Neuronal stem cell (in vitro differentiated cells): ENCODE data around the gene PCDHGB5.
A peak's percentile ranks its signal among the peaks of the same experiment; 100 is the strongest.
"Not testable (repeated sequence)": the region's sequence is repeated elsewhere in the genome, so short reads cannot be mapped to it uniquely, and the experiment has no call there.

Source experiments
- DNase-seq: peaks from one replicate; pipeline ENCODE4 v3.0.0-alpha.2; 2013; ENCODE audit warnings: low spot score
- H2AFZ ChIP-seq: one replicate; pipeline ENCODE4 v1.6.1; 2013; ENCODE audit warnings: mild to moderate bottlenecking, low read length, inconsistent platforms
- H2AK5ac ChIP-seq: 2 replicates; pipeline ENCODE4 v1.6.1; 2013; ENCODE audit warnings: low read depth, mild to moderate bottlenecking, inconsistent platforms, low read length, moderate library complexity, mixed read lengths
- H2BK120ac ChIP-seq: 2 replicates; pipeline ENCODE4 v1.6.1; 2013; ENCODE audit warnings: low read depth, mild to moderate bottlenecking, inconsistent platforms, low read length, moderate library complexity, mixed read lengths
- H2BK12ac ChIP-seq: one replicate; pipeline ENCODE4 v1.6.1; 2013; ENCODE audit warnings: low read length, inconsistent platforms
- H2BK15ac ChIP-seq: 2 replicates; pipeline ENCODE4 v1.6.1; 2013; ENCODE audit warnings: mild to moderate bottlenecking, low read length, inconsistent platforms, mixed read lengths
- H2BK5ac ChIP-seq: one replicate; pipeline ENCODE4 v1.6.1; 2013; ENCODE audit warnings: inconsistent platforms, mild to moderate bottlenecking, low read length, moderate library complexity
- H3K14ac ChIP-seq: one replicate; pipeline ENCODE4 v1.6.1; 2013; ENCODE audit warnings: low read length, inconsistent platforms
- H3K18ac ChIP-seq: 2 replicates; pipeline ENCODE4 v1.6.1; 2013; ENCODE audit warnings: low read length, inconsistent platforms
- H3K23ac ChIP-seq: 2 replicates; pipeline ENCODE4 v1.6.1; 2013; ENCODE audit warnings: low read depth, mild to moderate bottlenecking, mixed read lengths, low read length, inconsistent platforms; ENCODE audit not compliant: poor library complexity
- H3K27ac ChIP-seq: replicated peaks from 3 replicates; pipeline ENCODE4 v1.5.1; 2013; ENCODE audit warnings: low read length, inconsistent platforms
- H3K27me3 ChIP-seq, 3 experiments: 2 replicates each; pipeline ENCODE4 v1.6.1; 2013; ENCODE audit warnings: low read length in 3 of 3, mild to moderate bottlenecking in 2 of 3, inconsistent platforms in 1 of 3, low read depth in 1 of 3, mixed read lengths in 1 of 3, moderate library complexity in 1 of 3; ENCODE audit not compliant: control insufficient read depth in 3 of 3, insufficient read depth in 3 of 3
- H3K36me3 ChIP-seq, 2 donors: replicated peaks in 1 of 2; 2 replicates each; pipeline ENCODE4 v1.6.1; 2013; ENCODE audit warnings: low read length in 2 of 2; ENCODE audit not compliant: control insufficient read depth in 2 of 2, insufficient read depth in 2 of 2
- H3K4ac ChIP-seq: 2 replicates; pipeline ENCODE4 v1.6.1; 2013; ENCODE audit warnings: inconsistent platforms, mild to moderate bottlenecking, low read length, moderate library complexity
- H3K4me1 ChIP-seq, 2 donors: 1 replicate in 1 of 2; 2 replicates in 1 of 2; pipeline ENCODE4 v1.6.1; 2013; ENCODE audit warnings: low read length in 2 of 2, low read depth in 1 of 2; ENCODE audit not compliant: control insufficient read depth in 2 of 2, insufficient read depth in 1 of 2
- H3K4me2 ChIP-seq: one replicate; pipeline ENCODE4 v1.6.1; 2013; ENCODE audit warnings: mild to moderate bottlenecking, low read length, inconsistent platforms; ENCODE audit not compliant: insufficient read depth, poor library complexity, severe bottlenecking
- H3K4me3 ChIP-seq, 2 donors: 2 replicates each; pipeline ENCODE4 v1.5.1; 2013; ENCODE audit warnings: low read length in 2 of 2, mild to moderate bottlenecking in 2 of 2, inconsistent platforms in 1 of 2, moderate library complexity in 1 of 2
- H3K79me1 ChIP-seq: one replicate; pipeline ENCODE4 v1.6.1; 2013; ENCODE audit warnings: low read depth, mild to moderate bottlenecking, inconsistent platforms, low read length, moderate library complexity
- H3K9ac ChIP-seq: one replicate; pipeline ENCODE4 v1.6.1; 2013; ENCODE audit warnings: mild to moderate bottlenecking, low read depth, low read length, inconsistent platforms; ENCODE audit not compliant: poor library complexity
- H3K9me3 ChIP-seq, 2 donors: replicated peaks in 1 of 2; 2 replicates each; pipeline versions ENCODE3 to v1.6.1; 2013; ENCODE audit warnings: low read length in 2 of 2, mild to moderate bottlenecking in 2 of 2, inconsistent platforms in 1 of 2, low read depth in 1 of 2, mixed read lengths in 1 of 2, moderate library complexity in 1 of 2; ENCODE audit not compliant: control insufficient read depth in 2 of 2, insufficient read depth in 1 of 2
- H4K8ac ChIP-seq: one replicate; pipeline ENCODE4 v1.6.1; 2013; ENCODE audit warnings: low read depth, mild to moderate bottlenecking, inconsistent platforms, low read length, moderate library complexity
- H4K91ac ChIP-seq: one replicate; pipeline ENCODE4 v1.6.1; 2013; ENCODE audit warnings: low read length, low read depth, mild to moderate bottlenecking, inconsistent platforms; ENCODE audit not compliant: poor library complexity
- WGBS, 2 donors: extraction: QIAGEN DNeasy Blood & Tissue Kit; methylation state at CpG; one replicate each; pipeline ENCODE4 v1.1.7; 2013; ENCODE audit warnings: missing lambda C conversion rate in 2 of 2, mixed read lengths in 1 of 2; ENCODE audit not compliant: insufficient read length in 2 of 2, insufficient replicate concordance in 1 of 2; ENCODE audit errors: extremely low coverage in 2 of 2; 5-methylcytosine and 5-hydroxymethylcytosine counted together

PCDHGB5 gene

DNA sequence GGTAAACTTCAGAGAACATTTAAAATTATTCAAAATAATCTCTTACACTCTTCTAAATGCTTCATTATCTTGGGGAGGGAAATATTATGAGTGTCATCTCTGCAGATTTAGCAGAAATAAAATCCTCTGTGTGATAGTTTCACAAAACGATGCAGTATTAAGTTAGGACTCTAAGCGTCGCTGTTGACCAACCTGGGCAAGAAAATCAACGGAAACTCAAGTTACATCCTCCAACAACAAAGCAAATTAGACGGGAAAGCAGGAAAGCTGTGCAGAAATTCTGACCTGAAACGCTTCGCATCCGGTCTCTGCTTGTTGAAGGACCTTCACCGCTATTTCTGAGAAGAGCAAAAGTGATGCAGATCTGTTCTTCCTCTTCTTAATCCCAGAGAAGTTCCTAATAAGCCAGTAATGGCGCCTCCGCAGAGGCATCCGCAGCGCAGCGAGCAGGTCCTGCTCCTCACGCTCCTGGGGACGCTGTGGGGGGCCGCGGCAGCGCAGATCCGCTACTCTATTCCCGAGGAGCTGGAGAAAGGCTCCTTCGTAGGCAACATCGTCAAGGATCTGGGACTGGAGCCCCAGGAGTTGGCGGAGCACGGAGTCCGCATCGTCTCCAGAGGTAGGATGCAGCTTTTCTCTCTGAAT is 24.0 kb upstream of the PCDHGB5 start, which contains the start of gene PCDHGA6:
TSS of gene PCDHGA6 (plus strand) at position 219 of the 645 bp plus-strand sequence. CDS start at position 412, 193 bp downstream.
- Histone ChIP-seq H2BK120ac (no peak within 1 kb of the TSS), H2AFZ (no peak within 1 kb of the TSS), H3K18ac (no peak within 1 kb of the TSS), H3K27ac (no peak within 1 kb of the TSS), H4K91ac (no peak within 1 kb of the TSS), H3K4ac (no peak within 1 kb of the TSS), H3K4me2 (no peak within 1 kb of the TSS), H2BK5ac (no peak within 1 kb of the TSS), H2BK12ac (no peak within 1 kb of the TSS), H4K8ac (no peak within 1 kb of the TSS), H3K9me3 (peaks cover 39 to 42% of the 10 kb centered on the region in 2 donors), H3K4me3 (no peak within 1 kb of the TSS), H2AK5ac (no peak within 1 kb of the TSS), H3K36me3 (peaks cover 0 to 1% of the 10 kb centered on the region in 2 donors), H3K4me1 (no peaks in the 10 kb centered on the region), H3K79me1 (no peaks in the 10 kb centered on the region), H3K27me3 (no peaks in the 10 kb centered on the region), H3K14ac (peak within 1 kb of the TSS; percentile 21), H3K9ac (no peak within 1 kb of the TSS), H3K23ac (no peak within 1 kb of the TSS), H2BK15ac (no peak within 1 kb of the TSS)
- no peak for DNase-seq
- no CpG with 5 or more reads among the region's 27 CpGs for WGBS, 2 donors

DNA sequence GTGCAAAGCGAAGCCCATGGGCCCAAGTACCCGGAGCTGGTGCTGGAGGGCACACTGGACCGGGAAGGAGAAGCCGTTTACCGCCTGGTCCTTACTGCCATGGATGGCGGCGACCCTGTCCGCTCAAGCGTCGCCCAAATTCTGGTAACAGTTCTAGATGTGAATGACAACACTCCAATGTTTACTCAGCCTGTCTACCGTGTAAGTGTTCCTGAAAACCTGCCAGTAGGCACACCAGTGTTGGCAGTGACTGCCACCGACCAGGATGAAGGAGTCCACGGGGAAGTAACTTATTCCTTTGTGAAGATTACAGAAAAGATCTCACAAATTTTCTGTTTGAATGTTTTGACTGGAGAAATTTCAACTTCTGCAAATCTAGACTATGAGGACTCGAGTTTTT is 23.1 kb upstream of the PCDHGB5 start:
- no CpG with 5 or more reads among the region's 14 CpGs for WGBS, 2 donors
- no peaks in the 10 kb centered on the region for H3K27me3 ChIP-seq
- no peak overlapping the region for H3K4me3 ChIP-seq

DNA sequence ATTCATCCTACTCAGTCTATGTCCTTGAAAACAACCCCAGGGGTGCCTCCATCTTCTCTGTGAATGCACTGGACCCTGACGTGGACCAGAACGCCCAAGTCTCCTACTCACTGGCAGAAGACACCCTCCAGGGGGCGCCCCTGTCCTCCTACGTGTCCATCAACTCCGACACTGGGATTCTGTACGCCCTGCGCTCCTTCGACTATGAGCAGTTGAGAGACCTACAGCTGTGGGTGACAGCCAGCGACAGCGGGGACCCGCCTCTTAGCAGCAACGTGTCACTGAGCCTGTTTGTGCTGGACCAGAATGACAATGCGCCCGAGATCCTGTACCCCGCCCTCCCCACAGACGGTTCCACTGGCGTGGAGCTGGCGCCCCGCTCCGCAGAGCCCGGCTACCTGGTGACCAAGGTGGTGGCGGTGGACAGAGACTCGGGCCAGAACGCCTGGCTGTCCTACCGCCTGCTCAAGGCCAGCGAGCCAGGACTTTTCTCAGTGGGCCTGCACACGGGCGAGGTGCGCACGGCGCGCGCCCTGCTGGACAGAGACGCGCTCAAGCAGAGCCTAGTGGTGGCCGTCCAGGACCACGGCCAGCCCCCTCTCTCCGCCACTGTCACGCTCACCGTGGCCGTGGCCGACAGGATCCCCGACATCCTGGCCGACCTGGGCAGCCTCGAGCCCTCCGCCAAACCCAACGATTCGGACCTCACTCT is 22.1 kb upstream of the PCDHGB5 start:
- WGBS, 2 donors: no CpG with 5 or more reads among the region's 48 CpGs
- H3K9me3 ChIP-seq: peaks cover 34 to 39% of the 10 kb centered on the region in 2 donors
- H4K91ac ChIP-seq, H4K8ac ChIP-seq, H3K4me1 ChIP-seq, H3K27ac ChIP-seq, H3K27me3 ChIP-seq, H3K14ac ChIP-seq, H3K18ac ChIP-seq, H2BK120ac ChIP-seq, H3K23ac ChIP-seq, H3K79me1 ChIP-seq, H3K4me3 ChIP-seq, H2BK5ac ChIP-seq, H2BK12ac ChIP-seq, H3K4ac ChIP-seq, H3K9ac ChIP-seq, H2AK5ac ChIP-seq, DNase-seq, H3K36me3 ChIP-seq, H2BK15ac ChIP-seq, H3K4me2 ChIP-seq, H2AFZ ChIP-seq: not testable (repeated sequence)

More for the DNA sequence above, 23.1 kb upstream of the PCDHGB5 start:
- H2BK15ac ChIP-seq: no peak overlapping the region
- no peak overlapping the region for H2AFZ ChIP-seq
- H3K79me1 ChIP-seq: no peaks in the 10 kb centered on the region
- H2BK5ac ChIP-seq: no peak overlapping the region
- H4K8ac ChIP-seq: no peak overlapping the region
- H4K91ac ChIP-seq: no peak overlapping the region
- no peak overlapping the region for H3K4me2 ChIP-seq
- no peak overlapping the region for H3K14ac ChIP-seq
- no peak overlapping the region for H2BK120ac ChIP-seq
- peaks cover 39 to 42% of the 10 kb centered on the region in 2 donors for H3K9me3 ChIP-seq
- H3K4ac ChIP-seq: no peak overlapping the region
- no peak overlapping the region for H3K18ac ChIP-seq
- no peak for DNase-seq
- H3K23ac ChIP-seq: no peak overlapping the region
- no peaks in the 10 kb centered on the region for H3K4me1 ChIP-seq
- H2AK5ac ChIP-seq: no peak overlapping the region
- H3K27ac ChIP-seq: no peak overlapping the region
- no peak overlapping the region for H3K9ac ChIP-seq
- H3K36me3 ChIP-seq: peaks cover 0 to 1% of the 10 kb centered on the region in 2 donors
- no peak overlapping the region for H2BK12ac ChIP-seq

DNA sequence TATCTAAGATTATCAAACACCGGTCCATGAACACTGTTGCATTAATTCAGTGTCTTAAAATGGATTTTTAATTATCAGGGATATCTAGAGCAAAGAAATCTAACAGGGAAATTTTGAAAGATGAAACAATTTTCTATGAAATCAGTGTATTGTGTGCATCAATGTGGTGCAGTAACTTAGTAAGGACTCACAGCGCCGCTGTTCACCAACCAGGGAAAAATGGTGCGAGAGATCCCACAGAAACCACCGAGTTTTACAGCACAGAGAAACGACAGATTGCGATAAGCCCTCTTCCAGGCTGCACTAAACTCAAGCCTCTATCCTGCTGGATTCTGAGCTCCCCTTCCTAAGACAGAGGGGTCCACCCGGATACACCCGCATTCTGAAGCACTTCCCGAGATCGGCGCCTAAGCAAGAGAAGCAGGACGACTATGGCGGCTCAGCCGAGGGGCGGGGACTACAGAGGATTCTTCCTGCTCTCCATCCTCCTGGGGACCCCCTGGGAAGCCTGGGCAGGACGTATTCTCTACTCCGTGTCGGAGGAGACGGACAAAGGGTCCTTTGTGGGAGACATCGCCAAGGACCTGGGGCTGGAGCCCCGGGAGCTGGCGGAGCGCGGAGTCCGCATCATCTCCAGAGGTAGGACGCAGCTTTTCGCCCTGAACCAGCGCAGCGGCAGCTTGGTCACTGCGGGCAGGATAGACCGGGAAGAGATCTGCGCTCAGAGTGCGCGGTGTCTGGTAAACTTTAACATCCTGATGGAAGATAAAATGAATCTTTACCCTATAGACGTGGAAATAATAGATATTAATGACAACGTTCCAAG is 15.1 kb upstream of the PCDHGB5 start, which contains the start of gene PCDHGA7:
TSS of gene PCDHGA7 (plus strand) at position 274 of the 826 bp plus-strand sequence. CDS start at position 432, 158 bp downstream.
- Histone ChIP-seq H3K36me3 (no peaks in the 10 kb centered on the region), H3K4ac (no peak within 1 kb of the TSS), H3K4me3 (no peak within 1 kb of the TSS), H3K4me2 (no peak within 1 kb of the TSS), H3K4me1 (no peaks in the 10 kb centered on the region), H2BK5ac (peak within 1 kb of the TSS; percentile 24), H4K8ac (no peak within 1 kb of the TSS), H3K9ac (peak within 1 kb of the TSS; percentile 22), H3K9me3 (peaks cover 17 to 27% of the 10 kb centered on the region in 2 donors), H2AK5ac (no peak within 1 kb of the TSS), H3K14ac (no peak within 1 kb of the TSS), H2AFZ (no peak within 1 kb of the TSS), H3K79me1 (no peaks in the 10 kb centered on the region), H3K23ac (no peak within 1 kb of the TSS), H3K27ac (no peak within 1 kb of the TSS), H2BK120ac (no peak within 1 kb of the TSS), H2BK12ac (no peak within 1 kb of the TSS), H3K18ac (no peak within 1 kb of the TSS), H3K27me3 (no peaks in the 10 kb centered on the region), H4K91ac (no peak within 1 kb of the TSS), H2BK15ac (no peak within 1 kb of the TSS)
- no peak for DNase-seq
- WGBS, 2 donors: no CpG with 5 or more reads among the region's 37 CpGs
